ENCODE measurements around the gene KIAA1958.
"Not testable (repeated sequence)": the region's sequence is repeated elsewhere in the genome, so short reads cannot be mapped to it uniquely, and the experiment has no call there.

KIAA1958 gene

GRCh38 chr9:112505607-112506006 is 19.0 kb downstream of the KIAA1958 start:
- 90% methylated on average over 4 of the region's 4 CpGs for WGBS

DNA sequence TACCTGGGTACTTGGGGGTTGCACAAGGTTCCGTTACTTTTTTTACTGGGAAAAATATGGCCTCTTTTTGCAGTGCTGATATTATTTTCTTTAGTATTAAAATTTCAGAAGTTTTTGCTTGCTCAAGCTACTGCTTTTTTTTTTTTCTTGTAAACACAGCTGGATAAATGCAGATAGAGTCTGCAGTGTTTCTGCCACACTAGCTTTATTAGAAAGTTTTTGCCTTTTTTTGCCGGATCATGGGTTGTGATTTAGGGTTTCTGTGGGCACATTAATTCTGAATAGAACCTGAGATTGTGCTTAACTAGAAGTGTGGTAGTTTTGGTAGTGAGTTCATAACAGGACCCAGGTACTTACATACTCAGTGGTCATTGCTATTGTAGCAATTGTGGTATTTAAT is 19.9 kb downstream of the KIAA1958 start:
- H3K27me3 ChIP-seq (ENCODE audit: insufficient read depth, low read length), result no peaks in the 10 kb centered on the region
- H3K27ac ChIP-seq (ENCODE audit: low read depth, low read length), result no peak overlapping the region
- WGBS, result 96% methylated on average over 2 of the region's 2 CpGs
- H3K9ac ChIP-seq (ENCODE audit: low read depth, low read length), result no peak overlapping the region
- H3K4me1 ChIP-seq (ENCODE audit: insufficient read depth, low read length), result peaks cover 21% of the 10 kb centered on the region
- no peak overlapping the region for H3K4me3 ChIP-seq (ENCODE audit: low read length)
- H3K36me3 ChIP-seq (ENCODE audit: insufficient read depth, low read length), result no peaks in the 10 kb centered on the region
- H3K9me3 ChIP-seq (ENCODE audit: insufficient read depth, low read depth, low read length), result no peaks in the 10 kb centered on the region

More at GRCh38 chr9:112505607-112506006, 19.0 kb downstream of the KIAA1958 start:
- Histone ChIP-seq H3K27ac (ENCODE audit: low read depth, low read length) (no peak overlapping the region), H3K27me3 (ENCODE audit: insufficient read depth, low read length) (no peaks in the 10 kb centered on the region), H3K9ac (ENCODE audit: low read depth, low read length) (no peak overlapping the region), H3K4me1 (ENCODE audit: insufficient read depth, low read length) (peaks cover 21% of the 10 kb centered on the region), H3K36me3 (ENCODE audit: insufficient read depth, low read length) (no peaks in the 10 kb centered on the region), H3K4me3 (ENCODE audit: low read length) (no peak overlapping the region), H3K9me3 (ENCODE audit: insufficient read depth, low read depth, low read length) (no peaks in the 10 kb centered on the region)

- H3K9ac ChIP-seq (ENCODE audit: low read depth, low read length), result no peak overlapping the region
- 83% methylated on average over 1 of the region's 2 CpGs for WGBS
- no peak overlapping the region for H3K4me3 ChIP-seq (ENCODE audit: low read length)
- H3K9me3 ChIP-seq (ENCODE audit: insufficient read depth, low read depth, low read length), result no peaks in the 10 kb centered on the region
- H3K27me3 ChIP-seq (ENCODE audit: insufficient read depth, low read length), result no peaks in the 10 kb centered on the region
- H3K27ac ChIP-seq (ENCODE audit: low read depth, low read length), result no peak overlapping the region
- H3K4me1 ChIP-seq (ENCODE audit: insufficient read depth, low read length), result peaks cover 21% of the 10 kb centered on the region
- H3K36me3 ChIP-seq (ENCODE audit: insufficient read depth, low read length), result no peaks in the 10 kb centered on the region
Observed at GRCh38 chr9:112507001-112507680, 20.5 kb downstream of the KIAA1958 start.

GRCh38 chr9:112508377-112508776 is 21.8 kb downstream of the KIAA1958 start:
- H3K9me3 ChIP-seq (ENCODE audit: insufficient read depth, low read depth, low read length), result no peaks in the 10 kb centered on the region
- no peak overlapping the region for H3K9ac ChIP-seq (ENCODE audit: low read depth, low read length)
- no peak overlapping the region for H3K4me3 ChIP-seq (ENCODE audit: low read length)
- 100% methylated on average over 1 of the region's 2 CpGs for WGBS
- no peaks in the 10 kb centered on the region for H3K36me3 ChIP-seq (ENCODE audit: insufficient read depth, low read length)
- H3K27me3 ChIP-seq (ENCODE audit: insufficient read depth, low read length), result no peaks in the 10 kb centered on the region
- peaks cover 21% of the 10 kb centered on the region for H3K4me1 ChIP-seq (ENCODE audit: insufficient read depth, low read length)
- no peak overlapping the region for H3K27ac ChIP-seq (ENCODE audit: low read depth, low read length)

DNA sequence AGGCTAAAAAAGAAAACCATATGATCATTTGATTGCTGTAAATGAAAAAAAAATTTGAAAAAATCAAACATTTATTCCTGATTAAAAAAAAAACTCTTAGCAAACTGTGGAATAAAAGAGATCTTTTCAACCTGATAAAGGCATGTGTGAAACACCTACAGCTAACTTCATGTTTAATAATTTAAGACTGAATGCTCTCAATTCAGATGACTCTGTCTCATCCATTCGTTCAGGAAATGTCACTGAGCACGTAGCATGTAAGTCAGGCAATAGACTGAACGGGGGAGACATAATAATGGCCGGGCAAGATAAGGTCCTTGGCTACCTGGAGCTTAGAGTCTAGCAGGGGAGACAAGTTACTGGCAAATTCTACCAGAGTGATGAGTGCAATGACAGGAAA is 25.8 kb downstream of the KIAA1958 start:
- H3K27ac ChIP-seq (ENCODE audit: low read depth, low read length); H3K9me3 ChIP-seq (ENCODE audit: insufficient read depth, low read depth, low read length); H3K9ac ChIP-seq (ENCODE audit: low read depth, low read length); H3K4me1 ChIP-seq (ENCODE audit: insufficient read depth, low read length); H3K36me3 ChIP-seq (ENCODE audit: insufficient read depth, low read length); H3K4me3 ChIP-seq (ENCODE audit: low read length); H3K27me3 ChIP-seq (ENCODE audit: insufficient read depth, low read length): not testable (repeated sequence)
- 100% methylated on average over 2 of the region's 4 CpGs for WGBS

- no peaks in the 10 kb centered on the region for H3K27me3 ChIP-seq (ENCODE audit: insufficient read depth, low read length)
- no peak overlapping the region for H3K9ac ChIP-seq (ENCODE audit: low read depth, low read length)
- no peak overlapping the region for H3K27ac ChIP-seq (ENCODE audit: low read depth, low read length)
- peaks cover 3% of the 10 kb centered on the region for H3K4me1 ChIP-seq (ENCODE audit: insufficient read depth, low read length)
- 95% methylated on average over 2 of the region's 2 CpGs for WGBS
- no peaks in the 10 kb centered on the region for H3K36me3 ChIP-seq (ENCODE audit: insufficient read depth, low read length)
- H3K4me3 ChIP-seq (ENCODE audit: low read length), result no peak overlapping the region
- H3K9me3 ChIP-seq (ENCODE audit: insufficient read depth, low read depth, low read length), result no peaks in the 10 kb centered on the region
Observed at GRCh38 chr9:112516769-112517168, 30.1 kb downstream of the KIAA1958 start.

DNA sequence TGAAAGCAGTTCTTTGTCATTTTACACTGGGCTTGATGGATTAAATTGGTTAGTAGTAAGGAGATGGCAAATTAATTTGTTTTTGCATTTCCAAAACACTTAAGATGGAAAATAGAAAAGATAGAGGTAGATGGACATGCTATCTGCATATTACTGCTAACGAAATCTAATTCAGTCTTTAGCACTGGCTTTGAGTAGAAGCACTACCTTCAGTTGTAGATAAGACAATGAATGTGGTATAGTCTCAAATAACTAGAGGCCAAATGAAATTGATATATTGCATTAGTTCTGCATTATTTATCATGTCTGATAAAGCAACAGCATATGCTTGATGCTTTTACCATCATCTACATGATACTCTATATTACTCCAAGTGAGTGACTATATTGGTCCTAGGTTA is 33.4 kb downstream of the KIAA1958 start:
- H3K9ac ChIP-seq (ENCODE audit: low read depth, low read length), result no peak overlapping the region
- H3K36me3 ChIP-seq (ENCODE audit: insufficient read depth, low read length), result no peaks in the 10 kb centered on the region
- H3K27me3 ChIP-seq (ENCODE audit: insufficient read depth, low read length), result no peaks in the 10 kb centered on the region
- H3K27ac ChIP-seq (ENCODE audit: low read depth, low read length), result no peak overlapping the region
- H3K4me1 ChIP-seq (ENCODE audit: insufficient read depth, low read length), result peaks cover 3% of the 10 kb centered on the region
- H3K9me3 ChIP-seq (ENCODE audit: insufficient read depth, low read depth, low read length), result no peaks in the 10 kb centered on the region
- no peak overlapping the region for H3K4me3 ChIP-seq (ENCODE audit: low read length)
- WGBS, result 97% methylated on average over 1 of the region's 1 CpG

- Histone ChIP-seq H3K27me3 (ENCODE audit: insufficient read depth, low read length) (no peaks in the 10 kb centered on the region), H3K27ac (ENCODE audit: low read depth, low read length) (no peak overlapping the region), H3K36me3 (ENCODE audit: insufficient read depth, low read length) (no peaks in the 10 kb centered on the region), H3K9ac (ENCODE audit: low read depth, low read length) (no peak overlapping the region), H3K4me1 (ENCODE audit: insufficient read depth, low read length) (peaks cover 3% of the 10 kb centered on the region), H3K4me3 (ENCODE audit: low read length) (no peak overlapping the region), H3K9me3 (ENCODE audit: insufficient read depth, low read depth, low read length) (no peaks in the 10 kb centered on the region)
- WGBS, result no CpG with 5 or more reads among the region's 3 CpGs
Observed at GRCh38 chr9:112520656-112521055, 34.0 kb downstream of the KIAA1958 start.

DNA sequence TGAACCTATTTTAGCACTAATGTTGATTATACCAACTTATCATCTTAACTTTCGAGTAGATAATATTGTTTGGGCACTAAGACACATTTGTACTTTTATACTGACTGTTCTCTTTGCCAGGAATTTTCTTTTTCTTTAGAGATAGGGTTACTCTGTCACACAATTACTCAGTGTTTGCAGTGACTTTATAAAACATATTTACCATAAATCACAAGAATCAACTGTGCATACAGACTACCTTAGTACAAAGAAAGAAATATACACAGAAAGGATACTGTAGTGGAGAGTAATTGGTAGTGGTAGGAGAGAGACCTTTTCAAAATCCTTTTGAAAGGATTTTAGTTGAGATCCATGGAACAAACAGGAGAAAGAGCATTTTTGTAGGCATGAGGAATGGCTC is 40.3 kb downstream of the KIAA1958 start:
- Histone ChIP-seq H3K9ac (ENCODE audit: low read depth, low read length) (no peak overlapping the region), H3K4me1 (ENCODE audit: insufficient read depth, low read length) (peaks cover 7% of the 10 kb centered on the region), H3K27ac (ENCODE audit: low read depth, low read length) (no peak overlapping the region), H3K4me3 (ENCODE audit: low read length) (no peak overlapping the region), H3K9me3 (ENCODE audit: insufficient read depth, low read depth, low read length) (no peaks in the 10 kb centered on the region), H3K27me3 (ENCODE audit: insufficient read depth, low read length) (no peaks in the 10 kb centered on the region), H3K36me3 (ENCODE audit: insufficient read depth, low read length) (no peaks in the 10 kb centered on the region)
- no CpG with 5 or more reads among the region's 1 CpG for WGBS

- WGBS, result 77% methylated on average over 2 of the region's 2 CpGs
- no peak overlapping the region for H3K4me3 ChIP-seq (ENCODE audit: low read length)
- no peaks in the 10 kb centered on the region for H3K27me3 ChIP-seq (ENCODE audit: insufficient read depth, low read length)
- no peaks in the 10 kb centered on the region for H3K36me3 ChIP-seq (ENCODE audit: insufficient read depth, low read length)
- no peaks in the 10 kb centered on the region for H3K9me3 ChIP-seq (ENCODE audit: insufficient read depth, low read depth, low read length)
- peaks cover 8% of the 10 kb centered on the region for H3K4me1 ChIP-seq (ENCODE audit: insufficient read depth, low read length)
- H3K9ac ChIP-seq (ENCODE audit: low read depth, low read length), result no peak overlapping the region
- H3K27ac ChIP-seq (ENCODE audit: low read depth, low read length), result no peak overlapping the region
Observed at GRCh38 chr9:112527959-112528358, 41.3 kb downstream of the KIAA1958 start.

DNA sequence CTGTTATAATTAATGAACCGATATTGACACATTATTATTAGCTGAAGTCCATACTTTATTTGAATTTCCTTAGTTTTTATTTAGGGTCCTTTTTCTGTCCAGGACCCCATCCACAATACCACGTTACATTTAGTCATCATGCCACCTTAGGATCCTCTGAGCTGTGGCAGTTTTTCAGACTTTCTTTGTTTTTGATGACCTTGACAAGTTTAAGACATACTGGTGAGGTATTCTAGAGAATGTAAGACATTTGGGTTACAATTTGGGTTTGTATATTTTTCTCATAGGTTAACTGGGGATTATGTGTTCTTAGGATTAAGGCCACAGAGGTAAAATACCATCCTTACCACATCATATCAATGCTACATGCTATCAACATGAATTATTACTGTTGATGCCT is 42.7 kb downstream of the KIAA1958 start:
- Histone ChIP-seq H3K27ac (ENCODE audit: low read depth, low read length) (no peak overlapping the region), H3K9me3 (ENCODE audit: insufficient read depth, low read depth, low read length) (no peaks in the 10 kb centered on the region), H3K4me3 (ENCODE audit: low read length) (no peak overlapping the region), H3K36me3 (ENCODE audit: insufficient read depth, low read length) (no peaks in the 10 kb centered on the region), H3K9ac (ENCODE audit: low read depth, low read length) (no peak overlapping the region), H3K27me3 (ENCODE audit: insufficient read depth, low read length) (no peaks in the 10 kb centered on the region), H3K4me1 (ENCODE audit: insufficient read depth, low read length) (peaks cover 8% of the 10 kb centered on the region)
- WGBS, result 100% methylated on average over 1 of the region's 2 CpGs

DNA sequence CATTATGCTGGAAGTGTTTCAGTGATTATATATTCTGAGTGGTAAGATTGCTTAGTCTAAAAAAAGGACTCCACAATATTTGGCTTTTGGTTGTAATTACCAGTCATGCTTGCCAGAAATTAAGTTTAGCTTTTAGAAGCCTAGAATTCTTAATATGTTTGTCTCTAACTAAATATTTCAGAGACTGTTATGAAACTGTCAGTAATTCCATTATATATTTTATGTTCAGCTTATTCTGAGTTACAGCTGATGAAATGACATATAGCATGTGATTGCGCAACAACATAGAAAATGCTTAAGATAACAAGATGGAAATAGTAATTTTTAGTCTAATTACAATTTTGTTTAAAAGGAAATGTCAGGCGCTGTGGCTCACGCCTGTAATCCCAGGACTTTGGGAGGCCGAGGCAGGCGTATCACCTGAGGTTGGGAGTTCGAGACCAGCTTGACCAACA is 44.2 kb downstream of the KIAA1958 start:
- WGBS, result 97% methylated on average over 6 of the region's 6 CpGs
- Histone ChIP-seq H3K27ac (ENCODE audit: low read depth, low read length) (no peak overlapping the region), H3K9me3 (ENCODE audit: insufficient read depth, low read depth, low read length) (no peaks in the 10 kb centered on the region), H3K4me1 (ENCODE audit: insufficient read depth, low read length) (peaks cover 8% of the 10 kb centered on the region), H3K9ac (ENCODE audit: low read depth, low read length) (no peak overlapping the region), H3K4me3 (ENCODE audit: low read length) (no peak overlapping the region), H3K36me3 (ENCODE audit: insufficient read depth, low read length) (no peaks in the 10 kb centered on the region), H3K27me3 (ENCODE audit: insufficient read depth, low read length) (no peaks in the 10 kb centered on the region)

All from HUES64 (cell line).